ENCODE measurements around the gene UBL4A.

UBL4A gene

DNA sequence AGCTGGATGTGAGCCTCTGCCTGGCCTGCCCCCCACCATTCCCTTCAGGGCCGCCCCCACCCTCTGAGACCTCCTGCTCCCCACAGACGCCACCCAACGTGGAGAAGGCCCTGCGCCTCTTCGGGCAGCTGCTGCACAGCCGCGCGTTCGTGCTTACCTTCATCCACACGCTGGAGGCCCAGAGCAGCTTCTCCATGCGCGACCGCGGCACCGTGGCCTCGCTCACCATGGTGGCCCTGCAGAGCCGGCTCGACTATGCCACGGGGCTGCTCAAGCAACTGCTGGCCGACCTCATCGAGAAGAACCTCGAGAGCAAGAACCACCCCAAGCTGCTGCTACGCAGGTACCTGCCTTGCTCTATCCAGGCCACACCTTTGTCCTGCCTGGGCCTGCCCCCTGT, 18.2 kb downstream of the UBL4A start:
- DNase-seq (ENCODE audit: low read depth) = no peak
- no peak overlapping the region for H3K4me3 ChIP-seq (ENCODE audit: low read depth, low read length)
- TF ChIP-seq CTCF (conservative IDR thresholded peaks at IDR 0.05; ENCODE audit: low read depth, low read length) = no peak

GRCh38 chrX:154467556-154467955, 18.9 kb downstream of the UBL4A start:
- no peak for DNase-seq (ENCODE audit: low read depth)
- no peak overlapping the region for H3K4me3 ChIP-seq (ENCODE audit: low read depth, low read length)
- no peak for TF ChIP-seq CTCF (conservative IDR thresholded peaks at IDR 0.05; ENCODE audit: low read depth, low read length)

DNA sequence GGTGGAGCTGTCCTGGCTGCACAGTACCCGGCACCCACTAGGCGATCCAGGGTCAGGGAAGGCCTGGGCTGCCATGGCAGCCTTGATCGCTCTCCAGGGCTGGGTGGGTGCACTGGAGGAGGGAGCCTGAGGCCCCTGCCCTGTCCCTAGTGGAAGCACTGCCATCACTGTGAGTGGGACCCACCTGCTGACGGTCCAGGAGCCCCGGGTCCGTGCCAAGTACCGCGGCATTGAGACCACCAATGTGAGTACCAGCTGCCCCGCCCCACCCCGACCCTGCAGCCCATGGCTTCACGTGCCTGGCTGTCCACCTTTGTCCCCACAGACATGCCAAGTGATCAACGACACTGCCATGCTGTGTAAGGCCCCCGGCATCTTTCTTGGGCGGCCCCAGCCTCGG, 19.5 kb downstream of the UBL4A start:
- no peak for DNase-seq (ENCODE audit: low read depth)
- H3K4me3 ChIP-seq (ENCODE audit: low read depth, low read length) = no peak overlapping the region
- no peak for TF ChIP-seq CTCF (conservative IDR thresholded peaks at IDR 0.05; ENCODE audit: low read depth, low read length)

GRCh38 chrX:154466036-154466435, 20.4 kb downstream of the UBL4A start:
- no peak overlapping the region for H3K4me3 ChIP-seq (ENCODE audit: low read depth, low read length)
- no peak for DNase-seq (ENCODE audit: low read depth)
- TF ChIP-seq CTCF (conservative IDR thresholded peaks at IDR 0.05; ENCODE audit: low read depth, low read length) = no peak

DNA sequence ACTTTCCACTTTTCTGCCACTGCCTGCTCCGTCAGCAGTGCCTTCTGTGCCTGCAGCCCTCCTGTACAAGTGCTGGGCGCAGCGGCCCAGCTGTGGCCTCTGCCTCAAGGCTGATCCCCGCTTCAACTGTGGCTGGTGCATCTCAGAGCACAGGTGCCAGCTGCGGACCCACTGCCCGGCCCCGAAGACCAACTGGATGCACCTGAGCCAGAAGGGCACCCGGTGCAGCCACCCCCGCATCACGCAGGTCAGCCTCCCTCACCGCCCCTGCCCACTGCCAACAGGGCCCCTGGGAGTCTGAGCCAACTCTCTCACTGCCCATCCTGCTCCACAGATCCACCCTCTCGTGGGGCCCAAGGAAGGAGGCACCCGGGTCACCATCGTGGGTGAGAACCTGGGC, 20.8 kb downstream of the UBL4A start:
- DNase-seq (ENCODE audit: low read depth) = no peak
- TF ChIP-seq CTCF (conservative IDR thresholded peaks at IDR 0.05; ENCODE audit: low read depth, low read length) = no peak
- H3K4me3 ChIP-seq (ENCODE audit: low read depth, low read length) = no peak overlapping the region

- no peak for DNase-seq (ENCODE audit: low read depth)
- no peak overlapping the region for H3K4me3 ChIP-seq (ENCODE audit: low read depth, low read length)
- no peak for TF ChIP-seq CTCF (conservative IDR thresholded peaks at IDR 0.05; ENCODE audit: low read depth, low read length)
Measured at GRCh38 chrX:154464806-154465365, 21.5 kb downstream of the UBL4A start.

- no peak for TF ChIP-seq CTCF (conservative IDR thresholded peaks at IDR 0.05; ENCODE audit: low read depth, low read length)
- no peak overlapping the region for H3K4me3 ChIP-seq (ENCODE audit: low read depth, low read length)
- DNase-seq (ENCODE audit: low read depth) = no peak
Measured at GRCh38 chrX:154463611-154464220, 22.7 kb downstream of the UBL4A start.
